RCC 7860 (cell line): ENCODE data around the gene RBBP4.
"Not testable (repeated sequence)": the region's sequence is repeated elsewhere in the genome, so short reads cannot be mapped to it uniquely, and the experiment has no call there.

Source experiments
- DNase-seq: peaks from one replicate; pipeline ENCODE4 v3.0.0-alpha.2; 2015; ENCODE audit warnings: low spot score
- FAIRE-seq: peaks from 2 replicates; lab custom pipeline; 2012; peaks lifted over from hg19 to GRCh38; lab: Jason Lieb, UNC

The RBBP4 gene

GRCh38 chr1:32636914-32637645, 13.9 kb upstream of the RBBP4 start:
- DNase-seq (no peak), FAIRE-seq (no peak)

GRCh38 chr1:32639489-32640075, 11.4 kb upstream of the RBBP4 start:
- DNase-seq (no peak), FAIRE-seq (no peak)

GRCh38 chr1:32642292-32642827, 8.6 kb upstream of the RBBP4 start:
- DNase-seq, FAIRE-seq: not testable (repeated sequence)

- DNase-seq (no peak), FAIRE-seq (no peak)
Measured at GRCh38 chr1:32644426-32644825, 6.6 kb upstream of the RBBP4 start.

GRCh38 chr1:32647308-32648134, 3.5 kb upstream of the RBBP4 start:
- FAIRE-seq, result no peak
- no peak for DNase-seq

- FAIRE-seq, result peak; percentile 74
- DNase-seq, result peak; percentile 93
Measured at GRCh38 chr1:32650248-32650751, 708 bp upstream of the RBBP4 start, which contains the start of gene ZBTB8OS. ZBTB8OS (minus strand) TSS chr1:32650550; CDS start chr1:32650529, 21 bp downstream.

GRCh38 chr1:32651461-32652073, 559 bp downstream of the RBBP4 start:
- DNase-seq (no peak), FAIRE-seq (no peak)

GRCh38 chr1:32652244-32652962, 1.4 kb downstream of the RBBP4 start:
- DNase-seq (no peak), FAIRE-seq (no peak)

GRCh38 chr1:32659581-32659980, 8.6 kb downstream of the RBBP4 start:
- FAIRE-seq (no peak), DNase-seq (no peak)

- FAIRE-seq (no peak), DNase-seq (no peak)
Measured at GRCh38 chr1:32665915-32666314, 14.9 kb downstream of the RBBP4 start.

- DNase-seq (peak; percentile 20), FAIRE-seq (peak; percentile 65)
Measured at GRCh38 chr1:32666901-32667566, 16.0 kb downstream of the RBBP4 start.

- FAIRE-seq, DNase-seq: not testable (repeated sequence)
Measured at GRCh38 chr1:32668716-32669115, 17.7 kb downstream of the RBBP4 start.

GRCh38 chr1:32676945-32677344, 25.9 kb downstream of the RBBP4 start:
- no peak for FAIRE-seq
- no peak for DNase-seq

GRCh38 chr1:32679993-32680392, 29.0 kb downstream of the RBBP4 start:
- DNase-seq, FAIRE-seq: not testable (repeated sequence)

GRCh38 chr1:32680642-32681041, 29.6 kb downstream of the RBBP4 start:
- no peak for FAIRE-seq

GRCh38 chr1:32681509-32681908, 30.5 kb downstream of the RBBP4 start:
- FAIRE-seq, result no peak

More at GRCh38 chr1:32680642-32681041, 29.6 kb downstream of the RBBP4 start:
- no peak for DNase-seq

GRCh38 chr1:32681999-32682398, 31.0 kb downstream of the RBBP4 start:
- DNase-seq (no peak), FAIRE-seq (no peak)

More at GRCh38 chr1:32681509-32681908, 30.5 kb downstream of the RBBP4 start:
- no peak for DNase-seq

GRCh38 chr1:32683397-32683796, 32.4 kb downstream of the RBBP4 start:
- FAIRE-seq, result no peak
- DNase-seq, result no peak

- DNase-seq, result no peak
- no peak for FAIRE-seq
Measured at GRCh38 chr1:32684167-32684811, 33.3 kb downstream of the RBBP4 start.
